Liver (tissue), 9 donors: Measurements from ENCODE around the gene FAM200C. TPM values are rescaled to one million over a fixed set of nuclear protein-coding genes. Genes with fewer than 3 reads are reported as not detected.

Source experiments
- DNase-seq: peaks from one replicate; pipeline ENCODE4 v3.0.0-alpha.2; 2017; ENCODE audit warnings: low spot score
- H3K27ac ChIP-seq, 2 donors: one replicate each; pipeline ENCODE4 v1.7.0; 2013; ENCODE audit warnings: inconsistent platforms in 2 of 2, low read length in 2 of 2, control low read depth in 1 of 2, low read depth in 1 of 2, mild to moderate bottlenecking in 1 of 2
- H3K27me3 ChIP-seq, 4 donors: one replicate each; pipeline versions ENCODE4 v1.6.1 to v1.7.0; 2013; ENCODE audit warnings: low read length in 3 of 4, inconsistent platforms in 1 of 4, mild to moderate bottlenecking in 1 of 4, moderate library complexity in 1 of 4; ENCODE audit not compliant: control insufficient read depth in 4 of 4, insufficient read depth in 4 of 4
- H3K36me3 ChIP-seq, 4 donors: one replicate each; pipeline versions ENCODE4 v1.6.1 to v1.7.0; 2013; ENCODE audit warnings: low read length in 3 of 4, mild to moderate bottlenecking in 3 of 4, low read depth in 1 of 4, moderate library complexity in 1 of 4; ENCODE audit not compliant: control insufficient read depth in 4 of 4, insufficient read depth in 3 of 4
- H3K4me1 ChIP-seq, 4 donors: one replicate each; pipeline versions ENCODE4 v1.6.1 to v1.7.0; 2013; ENCODE audit warnings: low read length in 3 of 4, mild to moderate bottlenecking in 3 of 4, moderate library complexity in 1 of 4; ENCODE audit not compliant: control insufficient read depth in 4 of 4, insufficient read depth in 4 of 4
- H3K4me3 ChIP-seq, 3 donors: one replicate each; pipeline versions ENCODE4 v1.6.1 to v1.7.0; 2013; ENCODE audit warnings: low read length in 3 of 3, control low read depth in 1 of 3, low read depth in 1 of 3, mild to moderate bottlenecking in 1 of 3
- H3K9ac ChIP-seq, 2 donors: one replicate each; pipeline ENCODE4 v1.7.0; 2013; ENCODE audit warnings: low read length in 2 of 2, mild to moderate bottlenecking in 2 of 2, moderate library complexity in 2 of 2, control low read depth in 1 of 2, low read depth in 1 of 2
- H3K9me3 ChIP-seq, 4 donors: one replicate each; pipeline versions ENCODE4 v1.6.1 to v1.7.0; 2013; ENCODE audit warnings: low read length in 3 of 4; ENCODE audit not compliant: control insufficient read depth in 4 of 4
- EGR1 ChIP-seq, 2 donors: IDR thresholded peaks; 2 replicates each; pipeline ENCODE4 v1.6.1; 2016 to 2018; ENCODE audit warnings: antibody characterized with exemption in 2 of 2, low read depth in 2 of 2
- FOXA1 ChIP-seq: IDR thresholded peaks from 2 replicates; pipeline ENCODE4 v1.6.1; 2016; ENCODE audit warnings: antibody characterized with exemption
- FOXA2 ChIP-seq: IDR thresholded peaks from 2 replicates; pipeline ENCODE4 v1.6.1; 2016; ENCODE audit warnings: antibody characterized with exemption
- GABPA ChIP-seq, 2 donors: IDR thresholded peaks in 1 of 2; conservative IDR thresholded peaks in 1 of 2; 2 replicates each; pipeline ENCODE4 v1.6.1; 2016; ENCODE audit warnings: antibody characterized with exemption in 2 of 2, mild to moderate bottlenecking in 1 of 2, moderate library complexity in 1 of 2
- HNF4A ChIP-seq, 2 donors: conservative IDR thresholded peaks; 2 replicates each; pipeline ENCODE4 v1.6.1; 2016; ENCODE audit warnings: antibody characterized with exemption in 2 of 2, mild to moderate bottlenecking in 2 of 2
- HNF4G ChIP-seq: IDR thresholded peaks from 2 replicates; pipeline ENCODE4 v1.6.1; 2016; ENCODE audit warnings: antibody characterized with exemption
- JUND ChIP-seq, 2 donors: IDR thresholded peaks; 2 replicates each; pipeline ENCODE4 v1.6.1; 2016; ENCODE audit warnings: antibody characterized with exemption in 2 of 2
- NR2F2 ChIP-seq: IDR thresholded peaks from 2 replicates; pipeline ENCODE4 v1.6.1; 2016; ENCODE audit warnings: antibody characterized with exemption
- RAD21 ChIP-seq, 2 donors: IDR thresholded peaks; 2 replicates each; pipeline ENCODE4 v1.6.1; 2016; ENCODE audit warnings: antibody characterized with exemption in 2 of 2, mild to moderate bottlenecking in 2 of 2
- RXRA ChIP-seq, 2 donors: IDR thresholded peaks; 2 replicates each; pipeline ENCODE4 v1.6.1; 2017 to 2018; ENCODE audit warnings: antibody characterized with exemption in 2 of 2, mild to moderate bottlenecking in 1 of 2
- SP1 ChIP-seq: IDR thresholded peaks from 2 replicates; pipeline ENCODE4 v1.6.1; 2018; ENCODE audit warnings: antibody characterized with exemption, mild to moderate bottlenecking
- TAF1 ChIP-seq: conservative IDR thresholded peaks from 2 replicates; pipeline ENCODE4 v1.6.1; 2016; ENCODE audit warnings: antibody characterized with exemption, mild to moderate bottlenecking
- WGBS: extraction: QIAGEN DNeasy Blood & Tissue Kit; methylation state at CpG from one replicate; pipeline ENCODE4 v1.1.7; 2013; 5-methylcytosine and 5-hydroxymethylcytosine counted together
- polyA plus RNA-seq, 2 donors: library from polyadenylated mRNA; stranded (reverse) in 1 of 2; unstranded in 1 of 2; fragments of 200-250 nt in 1 of 2; fragments of >200 nt in 1 of 2; fragmentation: Nextera tagmentation in 1 of 2; extraction: Ambion mirVana in 1 of 2; gene quantifications; one replicate each; pipeline versions ENCODE4 v1.2.1 to v1.2.3, GENCODE V29; 2013 to 2015
- total RNA-seq, 2 donors: library from RNA; depleted of rRNA; stranded (reverse); fragments of >200 nt; gene quantifications; one replicate each; pipeline ENCODE4 v1.2.3, GENCODE V29; 2014
- TF ChIP-seq, protein P1 (sequence below): IDR thresholded peaks from 2 replicates; pipeline ENCODE4 v1.6.1; 2016; ENCODE audit warnings: antibody characterized with exemption
- TF ChIP-seq, protein P2 (sequence below): IDR thresholded peaks from 2 replicates; pipeline ENCODE4 v1.6.1; 2016; ENCODE audit warnings: antibody characterized with exemption, mild to moderate bottlenecking
- TF ChIP-seq, protein P3 (sequence below): IDR thresholded peaks from 2 replicates; pipeline ENCODE4 v1.6.1; 2016; ENCODE audit warnings: antibody characterized with exemption
- TF ChIP-seq, protein P4 (sequence below): IDR thresholded peaks from 2 replicates; pipeline ENCODE4 v1.6.1; 2016; ENCODE audit warnings: antibody characterized with exemption
- TF ChIP-seq, protein P5 (sequence below): fragments of 150-350 bp; IDR thresholded peaks from 2 replicates; pipeline ENCODE4 v1.5.1; 2017; ENCODE audit warnings: improper control_type of control experiment, low read depth, low read length; ENCODE audit not compliant: missing input control
- donor health status: healthy.
- donor health status: healthy.
- donor health status: healthy.
- donor health status: healthy.
- donor health status: healthy.

The FAM200C gene
- total and polyA plus RNA-seq, 4 donors, result 0.57 to 2.9 (median 1.3) TPM

DNA sequence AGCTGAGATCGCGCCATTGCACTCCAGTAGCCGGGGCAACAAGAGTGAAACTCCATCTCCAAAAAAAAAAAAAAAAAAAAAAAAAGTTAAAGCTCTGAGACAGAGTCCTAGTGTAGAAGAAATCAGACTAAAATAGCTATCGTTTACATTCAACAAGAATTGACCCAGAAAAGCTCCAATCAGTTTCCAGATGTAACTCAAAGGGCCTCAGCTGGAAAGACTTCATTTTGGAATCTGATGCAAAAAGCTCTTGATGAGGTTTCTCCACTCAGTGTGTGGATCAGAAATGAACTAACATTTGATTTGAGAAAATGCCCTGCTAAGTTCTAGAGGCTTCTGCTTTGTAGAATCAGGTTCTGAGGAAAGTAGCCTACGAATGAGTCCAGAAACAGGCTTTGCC lies 22.2 kb downstream of the FAM200C start (continued):
- TF ChIP-seq RXRA (IDR thresholded peaks at IDR 0.05) (no peak), HNF4A (conservative IDR thresholded peaks at IDR 0.05) (no peak), RAD21 (IDR thresholded peaks at IDR 0.05) (no peak)

DNA sequence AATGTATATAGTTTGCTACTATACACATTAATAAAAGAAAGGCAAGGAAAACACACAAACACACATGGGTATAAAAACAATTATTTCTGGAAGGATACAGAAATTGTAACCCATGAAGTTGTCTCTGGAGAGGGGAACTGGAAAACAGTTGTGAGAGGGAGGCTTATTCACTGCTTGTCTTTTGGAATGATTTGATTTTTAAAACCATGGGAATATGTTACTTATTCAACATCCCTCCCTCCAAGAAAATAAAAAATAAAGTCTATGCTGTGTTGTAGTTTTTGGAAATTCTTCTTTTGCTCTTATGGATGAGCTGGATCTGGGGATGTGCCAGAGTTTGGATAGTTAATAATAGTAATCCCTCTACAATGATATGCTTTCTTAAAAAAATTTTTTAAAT lies 23.4 kb downstream of the FAM200C start:
- Histone ChIP-seq H3K4me1 (no peaks in the 10 kb centered on the region), H3K27me3 (peaks cover 0 to 8% (median 0%) of the 10 kb centered on the region in 4 donors), H3K9ac (no peak overlapping the region), H3K36me3 (no peaks in the 10 kb centered on the region), H3K4me3 (no peak overlapping the region), H3K9me3 (no peaks in the 10 kb centered on the region), H3K27ac (no peak overlapping the region)
- no peak for DNase-seq
- TF ChIP-seq, protein P1, sequence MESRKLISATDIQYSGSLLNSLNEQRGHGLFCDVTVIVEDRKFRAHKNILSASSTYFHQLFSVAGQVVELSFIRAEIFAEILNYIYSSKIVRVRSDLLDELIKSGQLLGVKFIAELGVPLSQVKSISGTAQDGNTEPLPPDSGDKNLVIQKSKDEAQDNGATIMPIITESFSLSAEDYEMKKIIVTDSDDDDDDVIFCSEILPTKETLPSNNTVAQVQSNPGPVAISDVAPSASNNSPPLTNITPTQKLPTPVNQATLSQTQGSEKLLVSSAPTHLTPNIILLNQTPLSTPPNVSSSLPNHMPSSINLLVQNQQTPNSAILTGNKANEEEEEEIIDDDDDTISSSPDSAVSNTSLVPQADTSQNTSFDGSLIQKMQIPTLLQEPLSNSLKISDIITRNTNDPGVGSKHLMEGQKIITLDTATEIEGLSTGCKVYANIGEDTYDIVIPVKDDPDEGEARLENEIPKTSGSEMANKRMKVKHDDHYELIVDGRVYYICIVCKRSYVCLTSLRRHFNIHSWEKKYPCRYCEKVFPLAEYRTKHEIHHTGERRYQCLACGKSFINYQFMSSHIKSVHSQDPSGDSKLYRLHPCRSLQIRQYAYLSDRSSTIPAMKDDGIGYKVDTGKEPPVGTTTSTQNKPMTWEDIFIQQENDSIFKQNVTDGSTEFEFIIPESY, result no peak
- TF ChIP-seq HNF4A (conservative IDR thresholded peaks at IDR 0.05) (no peak), SP1 (no peak), FOXA2 (no peak), GABPA (IDR thresholded peaks at IDR 0.05 in 1 of 2, conservative IDR thresholded peaks at IDR 0.05 in 1 of 2) (no peak), HNF4G (no peak), TAF1 (no peak), RAD21 (IDR thresholded peaks at IDR 0.05) (no peak), EGR1 (IDR thresholded peaks at IDR 0.05; ENCODE audit: low read depth in 2 of 2) (no peak)
- TF ChIP-seq, protein P2, sequence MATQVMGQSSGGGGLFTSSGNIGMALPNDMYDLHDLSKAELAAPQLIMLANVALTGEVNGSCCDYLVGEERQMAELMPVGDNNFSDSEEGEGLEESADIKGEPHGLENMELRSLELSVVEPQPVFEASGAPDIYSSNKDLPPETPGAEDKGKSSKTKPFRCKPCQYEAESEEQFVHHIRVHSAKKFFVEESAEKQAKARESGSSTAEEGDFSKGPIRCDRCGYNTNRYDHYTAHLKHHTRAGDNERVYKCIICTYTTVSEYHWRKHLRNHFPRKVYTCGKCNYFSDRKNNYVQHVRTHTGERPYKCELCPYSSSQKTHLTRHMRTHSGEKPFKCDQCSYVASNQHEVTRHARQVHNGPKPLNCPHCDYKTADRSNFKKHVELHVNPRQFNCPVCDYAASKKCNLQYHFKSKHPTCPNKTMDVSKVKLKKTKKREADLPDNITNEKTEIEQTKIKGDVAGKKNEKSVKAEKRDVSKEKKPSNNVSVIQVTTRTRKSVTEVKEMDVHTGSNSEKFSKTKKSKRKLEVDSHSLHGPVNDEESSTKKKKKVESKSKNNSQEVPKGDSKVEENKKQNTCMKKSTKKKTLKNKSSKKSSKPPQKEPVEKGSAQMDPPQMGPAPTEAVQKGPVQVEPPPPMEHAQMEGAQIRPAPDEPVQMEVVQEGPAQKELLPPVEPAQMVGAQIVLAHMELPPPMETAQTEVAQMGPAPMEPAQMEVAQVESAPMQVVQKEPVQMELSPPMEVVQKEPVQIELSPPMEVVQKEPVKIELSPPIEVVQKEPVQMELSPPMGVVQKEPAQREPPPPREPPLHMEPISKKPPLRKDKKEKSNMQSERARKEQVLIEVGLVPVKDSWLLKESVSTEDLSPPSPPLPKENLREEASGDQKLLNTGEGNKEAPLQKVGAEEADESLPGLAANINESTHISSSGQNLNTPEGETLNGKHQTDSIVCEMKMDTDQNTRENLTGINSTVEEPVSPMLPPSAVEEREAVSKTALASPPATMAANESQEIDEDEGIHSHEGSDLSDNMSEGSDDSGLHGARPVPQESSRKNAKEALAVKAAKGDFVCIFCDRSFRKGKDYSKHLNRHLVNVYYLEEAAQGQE, result no peak
- TF ChIP-seq, protein P3, sequence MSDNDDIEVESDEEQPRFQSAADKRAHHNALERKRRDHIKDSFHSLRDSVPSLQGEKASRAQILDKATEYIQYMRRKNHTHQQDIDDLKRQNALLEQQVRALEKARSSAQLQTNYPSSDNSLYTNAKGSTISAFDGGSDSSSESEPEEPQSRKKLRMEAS, result no peak

DNA sequence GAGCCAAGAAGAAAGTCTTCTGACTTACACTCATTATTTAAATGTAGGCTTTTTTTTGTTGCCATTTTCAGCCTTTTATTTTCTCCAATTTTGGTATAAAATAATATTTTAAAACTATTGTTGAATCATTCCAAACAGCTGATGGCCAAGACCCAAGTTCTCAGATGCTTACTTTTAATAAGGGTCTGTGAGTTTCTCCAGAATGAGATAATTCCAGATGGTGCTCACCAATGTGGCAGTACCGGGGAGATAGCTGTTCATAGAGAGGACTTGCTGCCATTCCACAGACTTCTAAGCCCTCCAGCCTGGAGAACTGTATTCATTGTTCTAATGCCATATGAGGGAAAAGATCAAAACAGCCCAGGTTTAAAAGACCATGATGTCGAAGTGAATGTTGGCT lies 24.2 kb downstream of the FAM200C start:
- Histone ChIP-seq H3K4me3 (no peak overlapping the region), H3K27ac (no peak overlapping the region), H3K9me3 (no peaks in the 10 kb centered on the region), H3K27me3 (peaks cover 0 to 8% (median 0%) of the 10 kb centered on the region in 4 donors), H3K4me1 (no peaks in the 10 kb centered on the region), H3K9ac (no peak overlapping the region), H3K36me3 (no peaks in the 10 kb centered on the region)
- WGBS, result 83% methylated on average over 2 of the region's 2 CpGs
- no peak for DNase-seq
- TF ChIP-seq FOXA2 (no peak), RAD21 (IDR thresholded peaks at IDR 0.05) (no peak), HNF4A (conservative IDR thresholded peaks at IDR 0.05) (no peak), FOXA1 (no peak), TAF1 (no peak), JUND (IDR thresholded peaks at IDR 0.05) (no peak), NR2F2 (no peak), SP1 (no peak)
- TF ChIP-seq, protein P4, sequence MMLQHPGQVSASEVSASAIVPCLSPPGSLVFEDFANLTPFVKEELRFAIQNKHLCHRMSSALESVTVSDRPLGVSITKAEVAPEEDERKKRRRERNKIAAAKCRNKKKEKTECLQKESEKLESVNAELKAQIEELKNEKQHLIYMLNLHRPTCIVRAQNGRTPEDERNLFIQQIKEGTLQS, result no peak
- TF ChIP-seq, protein P5, sequence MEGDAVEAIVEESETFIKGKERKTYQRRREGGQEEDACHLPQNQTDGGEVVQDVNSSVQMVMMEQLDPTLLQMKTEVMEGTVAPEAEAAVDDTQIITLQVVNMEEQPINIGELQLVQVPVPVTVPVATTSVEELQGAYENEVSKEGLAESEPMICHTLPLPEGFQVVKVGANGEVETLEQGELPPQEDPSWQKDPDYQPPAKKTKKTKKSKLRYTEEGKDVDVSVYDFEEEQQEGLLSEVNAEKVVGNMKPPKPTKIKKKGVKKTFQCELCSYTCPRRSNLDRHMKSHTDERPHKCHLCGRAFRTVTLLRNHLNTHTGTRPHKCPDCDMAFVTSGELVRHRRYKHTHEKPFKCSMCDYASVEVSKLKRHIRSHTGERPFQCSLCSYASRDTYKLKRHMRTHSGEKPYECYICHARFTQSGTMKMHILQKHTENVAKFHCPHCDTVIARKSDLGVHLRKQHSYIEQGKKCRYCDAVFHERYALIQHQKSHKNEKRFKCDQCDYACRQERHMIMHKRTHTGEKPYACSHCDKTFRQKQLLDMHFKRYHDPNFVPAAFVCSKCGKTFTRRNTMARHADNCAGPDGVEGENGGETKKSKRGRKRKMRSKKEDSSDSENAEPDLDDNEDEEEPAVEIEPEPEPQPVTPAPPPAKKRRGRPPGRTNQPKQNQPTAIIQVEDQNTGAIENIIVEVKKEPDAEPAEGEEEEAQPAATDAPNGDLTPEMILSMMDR, result no peak
- TF ChIP-seq, protein P3, result no peak
- TF ChIP-seq, protein P1, result no peak
